ENCODE results near the gene SPAG16.

DNA sequence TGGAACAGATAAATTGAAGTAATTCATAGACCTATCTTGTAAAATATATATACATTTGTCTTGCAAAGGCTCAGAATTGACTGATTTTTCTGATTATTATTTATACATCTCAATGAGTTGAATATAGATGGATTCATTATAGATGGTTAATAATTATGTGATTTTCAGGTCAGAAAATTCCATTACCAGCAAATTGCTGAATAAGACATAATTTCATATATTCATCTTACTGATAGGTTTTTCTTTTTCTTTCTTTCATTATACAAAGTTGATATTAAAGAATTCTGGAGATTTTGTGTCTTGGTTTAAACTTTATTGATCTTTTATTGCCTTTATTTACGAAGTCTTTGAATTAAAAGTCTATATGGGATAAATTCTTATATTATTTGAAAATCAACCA lies 41.6 kb upstream of the SPAG16 start:
- TF ChIP-seq, protein P1, sequence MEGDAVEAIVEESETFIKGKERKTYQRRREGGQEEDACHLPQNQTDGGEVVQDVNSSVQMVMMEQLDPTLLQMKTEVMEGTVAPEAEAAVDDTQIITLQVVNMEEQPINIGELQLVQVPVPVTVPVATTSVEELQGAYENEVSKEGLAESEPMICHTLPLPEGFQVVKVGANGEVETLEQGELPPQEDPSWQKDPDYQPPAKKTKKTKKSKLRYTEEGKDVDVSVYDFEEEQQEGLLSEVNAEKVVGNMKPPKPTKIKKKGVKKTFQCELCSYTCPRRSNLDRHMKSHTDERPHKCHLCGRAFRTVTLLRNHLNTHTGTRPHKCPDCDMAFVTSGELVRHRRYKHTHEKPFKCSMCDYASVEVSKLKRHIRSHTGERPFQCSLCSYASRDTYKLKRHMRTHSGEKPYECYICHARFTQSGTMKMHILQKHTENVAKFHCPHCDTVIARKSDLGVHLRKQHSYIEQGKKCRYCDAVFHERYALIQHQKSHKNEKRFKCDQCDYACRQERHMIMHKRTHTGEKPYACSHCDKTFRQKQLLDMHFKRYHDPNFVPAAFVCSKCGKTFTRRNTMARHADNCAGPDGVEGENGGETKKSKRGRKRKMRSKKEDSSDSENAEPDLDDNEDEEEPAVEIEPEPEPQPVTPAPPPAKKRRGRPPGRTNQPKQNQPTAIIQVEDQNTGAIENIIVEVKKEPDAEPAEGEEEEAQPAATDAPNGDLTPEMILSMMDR (IDR thresholded peaks at IDR 0.05) = no peak
- no peak for TF ChIP-seq ZFX (IDR thresholded peaks at IDR 0.05; ENCODE audit: borderline replicate concordance)

All from 22Rv1 (cell line).